Activated T-helper 1 cell treated with Interleukin-2 at 50 U/mL for 16 hours (primary cell): ENCODE measurements around the gene HNRNPA2B1.
"Not testable (repeated sequence)": the region's sequence is repeated elsewhere in the genome, so short reads cannot be mapped to it uniquely, and the experiment has no call there.

Experiments used
- DNase-seq: peaks from one replicate; pipeline ENCODE4 v3.0.0-alpha.2; 2020; ENCODE audit warnings: low read depth

HNRNPA2B1 gene

GRCh38 chr7:26165950-26166683 is 34.4 kb downstream of the HNRNPA2B1 start:
- no peak for DNase-seq

- DNase-seq = not testable (repeated sequence)
Measured at GRCh38 chr7:26163804-26164203, 36.7 kb downstream of the HNRNPA2B1 start.

DNA sequence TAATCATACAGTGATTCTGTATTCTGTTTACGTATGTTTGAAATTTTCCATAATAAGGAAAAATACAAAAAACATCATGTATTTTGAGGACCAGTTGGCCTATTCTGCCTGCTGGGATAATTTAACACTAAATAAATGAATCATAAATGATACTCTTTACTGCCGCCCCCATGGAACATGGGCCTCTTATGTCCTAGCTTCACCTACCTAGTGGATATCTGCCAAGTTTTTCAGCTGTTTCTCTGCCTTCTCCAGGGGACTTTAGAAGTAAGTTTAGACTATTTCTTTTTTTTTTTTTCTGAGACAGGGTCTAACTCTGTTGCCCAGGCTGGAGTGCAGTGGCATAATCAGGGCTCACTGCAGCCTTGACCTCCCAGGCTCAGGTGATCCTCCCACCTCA is 38.1 kb downstream of the HNRNPA2B1 start:
- DNase-seq = no peak

DNA sequence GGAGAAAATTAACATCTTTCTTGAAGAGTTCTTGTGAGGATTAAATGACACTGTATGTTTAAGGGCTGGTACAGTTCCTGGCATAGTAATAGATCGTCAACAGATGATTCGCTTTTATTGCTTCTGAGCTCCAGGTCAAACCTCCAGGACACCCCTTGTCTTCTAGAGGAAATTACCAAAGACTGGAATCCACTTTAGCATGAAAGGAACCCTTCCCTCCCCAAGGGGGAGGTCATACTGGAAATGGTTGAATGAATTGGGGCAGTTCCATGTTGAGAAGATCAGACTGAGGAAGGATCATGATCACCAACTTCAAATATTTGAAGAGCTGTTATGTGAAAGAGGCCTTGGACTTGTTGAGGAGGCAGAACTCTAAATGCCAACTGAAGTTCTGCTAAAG is 39.6 kb downstream of the HNRNPA2B1 start:
- no peak for DNase-seq

- DNase-seq = no peak
Measured at GRCh38 chr7:26159243-26159642, 41.3 kb downstream of the HNRNPA2B1 start.

GRCh38 chr7:26157520-26158105 is 42.9 kb downstream of the HNRNPA2B1 start:
- no peak for DNase-seq

GRCh38 chr7:26156451-26157420 is 43.8 kb downstream of the HNRNPA2B1 start:
- no peak for DNase-seq

- no peak for DNase-seq
Measured at GRCh38 chr7:26155531-26156375, 44.8 kb downstream of the HNRNPA2B1 start.

- peak; percentile 17 for DNase-seq
Measured at GRCh38 chr7:26153823-26154783, 46.4 kb downstream of the HNRNPA2B1 start.

- no peak for DNase-seq
Measured at GRCh38 chr7:26153241-26153822, 47.2 kb downstream of the HNRNPA2B1 start.

GRCh38 chr7:26152782-26153240 is 47.7 kb downstream of the HNRNPA2B1 start:
- DNase-seq = not testable (repeated sequence)

GRCh38 chr7:26151953-26152781 is 48.4 kb downstream of the HNRNPA2B1 start, which contains the start of gene NFE2L3:
NFE2L3 (plus strand) TSS chr7:26152198; CDS start chr7:26152499, 301 bp downstream.
- peak; percentile 74 for DNase-seq

GRCh38 chr7:26151650-26151952 is 48.9 kb downstream of the HNRNPA2B1 start:
- no peak for DNase-seq

DNA sequence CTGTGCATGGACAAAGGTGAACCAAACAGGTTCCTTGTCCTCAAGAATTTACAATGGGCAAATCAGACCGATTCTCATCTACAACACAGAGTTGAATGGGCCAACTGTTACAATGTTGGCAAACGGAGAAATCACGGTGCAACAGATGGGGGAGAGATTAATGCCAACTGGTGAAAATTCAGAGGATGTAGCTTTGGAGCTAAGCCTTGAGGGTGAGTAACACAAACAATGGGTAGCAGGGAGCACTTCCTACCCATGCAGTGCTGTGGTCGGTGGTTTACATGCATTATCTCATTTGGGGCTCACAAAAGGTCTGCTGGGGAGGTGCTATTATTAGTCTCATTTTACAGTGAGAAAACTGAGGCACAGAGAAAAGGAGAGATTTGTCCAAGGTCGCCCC is 49.5 kb downstream of the HNRNPA2B1 start:
- no peak for DNase-seq

- DNase-seq = no peak
Measured at GRCh38 chr7:26149391-26149977, 51.1 kb downstream of the HNRNPA2B1 start.

- DNase-seq = not testable (repeated sequence)
Measured at GRCh38 chr7:26148307-26148700, 52.2 kb downstream of the HNRNPA2B1 start.

DNA sequence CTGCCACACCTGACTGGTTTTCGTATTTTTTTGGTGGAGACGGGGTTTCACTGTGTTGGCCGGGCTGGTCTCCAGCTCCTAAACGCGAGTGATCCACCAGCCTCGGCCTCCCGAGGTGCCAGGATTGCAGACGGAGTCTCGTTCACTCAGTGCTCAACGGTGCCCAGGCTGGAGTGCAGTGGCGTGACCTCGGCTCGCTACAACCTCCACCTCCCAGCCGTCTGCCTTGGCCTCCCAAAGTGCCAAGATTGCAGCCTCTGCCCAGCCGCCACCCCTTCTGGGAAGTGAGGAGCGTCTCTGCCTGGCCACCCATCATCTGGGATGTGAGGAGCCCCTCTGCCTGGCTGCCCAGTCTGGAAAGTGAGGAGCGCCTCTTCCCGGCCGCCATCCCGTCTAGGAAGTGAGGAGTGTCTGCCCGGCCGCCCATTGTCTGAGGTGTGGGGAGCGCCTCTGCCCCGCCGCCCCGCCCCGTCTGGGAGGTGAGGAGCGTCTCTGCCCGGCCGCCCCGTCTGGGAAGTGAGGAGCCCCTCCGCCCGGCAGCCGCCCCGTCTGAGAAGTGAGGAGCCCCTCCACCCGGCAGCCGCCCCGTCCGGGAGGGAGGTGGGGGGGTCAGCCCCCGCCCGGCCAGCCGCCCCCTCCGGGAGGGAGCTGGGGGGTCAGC is 52.8 kb downstream of the HNRNPA2B1 start:
- not testable (repeated sequence) for DNase-seq

GRCh38 chr7:26147030-26147429 is 53.5 kb downstream of the HNRNPA2B1 start:
- DNase-seq = no peak
